ENCODE results near the gene DDX11.
"Not testable (repeated sequence)": the region's sequence is repeated elsewhere in the genome, so short reads cannot be mapped to it uniquely, and the experiment has no call there.

Gene DDX11

GRCh38 chr12:31122481-31122880 lies 48.8 kb downstream of the DDX11 start:
- TF ChIP-seq, protein P1, sequence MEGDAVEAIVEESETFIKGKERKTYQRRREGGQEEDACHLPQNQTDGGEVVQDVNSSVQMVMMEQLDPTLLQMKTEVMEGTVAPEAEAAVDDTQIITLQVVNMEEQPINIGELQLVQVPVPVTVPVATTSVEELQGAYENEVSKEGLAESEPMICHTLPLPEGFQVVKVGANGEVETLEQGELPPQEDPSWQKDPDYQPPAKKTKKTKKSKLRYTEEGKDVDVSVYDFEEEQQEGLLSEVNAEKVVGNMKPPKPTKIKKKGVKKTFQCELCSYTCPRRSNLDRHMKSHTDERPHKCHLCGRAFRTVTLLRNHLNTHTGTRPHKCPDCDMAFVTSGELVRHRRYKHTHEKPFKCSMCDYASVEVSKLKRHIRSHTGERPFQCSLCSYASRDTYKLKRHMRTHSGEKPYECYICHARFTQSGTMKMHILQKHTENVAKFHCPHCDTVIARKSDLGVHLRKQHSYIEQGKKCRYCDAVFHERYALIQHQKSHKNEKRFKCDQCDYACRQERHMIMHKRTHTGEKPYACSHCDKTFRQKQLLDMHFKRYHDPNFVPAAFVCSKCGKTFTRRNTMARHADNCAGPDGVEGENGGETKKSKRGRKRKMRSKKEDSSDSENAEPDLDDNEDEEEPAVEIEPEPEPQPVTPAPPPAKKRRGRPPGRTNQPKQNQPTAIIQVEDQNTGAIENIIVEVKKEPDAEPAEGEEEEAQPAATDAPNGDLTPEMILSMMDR (IDR thresholded peaks at IDR 0.05; ENCODE audit: borderline replicate concordance, control extremely low read depth, extremely low read depth, insufficient read depth, missing control alignments) = no peak
- in situ Hi-C loops (cut with MboI; ENCODE audit: low sequenced_read_pairs, unreplicated experiment) = loop anchor here (25.0 kb wide), 1 partner anchor 115 kb away; no protein-coding TSS in a partner anchor
- DNase-seq (ENCODE audit: low spot score) = no peak

DNA sequence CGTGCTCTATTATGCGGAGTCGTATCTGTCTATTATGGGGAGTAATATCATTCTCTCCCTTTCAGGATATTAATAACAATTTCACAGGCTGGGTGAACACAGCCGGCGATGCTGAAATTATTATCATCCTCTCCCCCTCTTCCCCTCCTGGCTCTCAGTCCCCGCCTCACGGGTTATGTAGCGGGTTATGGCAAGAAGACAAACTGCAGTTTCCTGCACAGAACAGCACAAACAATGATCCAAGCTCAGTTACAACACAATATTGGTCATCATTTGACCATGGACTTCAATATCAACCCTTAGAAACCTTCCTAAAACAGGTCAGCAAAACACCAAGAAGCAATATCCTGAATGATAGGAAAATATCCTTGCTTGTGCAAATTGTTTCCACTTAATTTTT lies 50.5 kb downstream of the DDX11 start:
- in situ Hi-C loops (cut with MboI; ENCODE audit: low sequenced_read_pairs, unreplicated experiment) = loop anchor here (25.0 kb wide), 1 partner anchor 113 kb away; no protein-coding TSS in a partner anchor
- DNase-seq (ENCODE audit: low spot score) = not testable (repeated sequence)

- DNase-seq (ENCODE audit: low spot score); in situ Hi-C loops (cut with MboI; ENCODE audit: low sequenced_read_pairs, unreplicated experiment): not testable (repeated sequence)
Observed at GRCh38 chr12:31125171-31125570, 51.5 kb downstream of the DDX11 start.

GRCh38 chr12:31127209-31127848 lies 53.7 kb downstream of the DDX11 start:
- DNase-seq (ENCODE audit: low spot score); in situ Hi-C loops (cut with MboI; ENCODE audit: low sequenced_read_pairs, unreplicated experiment): not testable (repeated sequence)

- DNase-seq (ENCODE audit: low spot score); in situ Hi-C loops (cut with MboI; ENCODE audit: low sequenced_read_pairs, unreplicated experiment): not testable (repeated sequence)
Observed at GRCh38 chr12:31136581-31136980, 62.9 kb downstream of the DDX11 start.

DNA sequence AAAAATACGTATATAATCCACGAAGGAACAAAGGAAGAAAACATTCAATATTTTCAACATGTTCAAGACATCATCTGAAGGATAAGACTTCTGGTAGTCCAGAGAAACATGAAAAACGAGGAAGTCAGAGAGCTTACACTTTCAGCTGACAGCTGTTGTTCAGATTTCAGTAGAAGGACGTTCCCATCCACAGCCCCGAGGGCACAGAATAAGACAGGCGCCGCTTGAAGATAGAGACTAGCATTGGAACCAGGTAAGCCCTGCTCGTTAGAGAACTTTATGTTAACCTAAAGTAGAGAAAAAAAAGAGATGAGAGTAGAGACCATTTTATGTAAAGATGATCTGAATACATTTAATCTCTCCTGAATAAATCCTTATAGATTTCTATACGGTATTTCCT lies 71.1 kb downstream of the DDX11 start:
- in situ Hi-C loops (cut with MboI; ENCODE audit: low sequenced_read_pairs, unreplicated experiment); DNase-seq (ENCODE audit: low spot score): not testable (repeated sequence)

GRCh38 chr12:31145296-31145695 lies 71.6 kb downstream of the DDX11 start:
- DNase-seq (ENCODE audit: low spot score); in situ Hi-C loops (cut with MboI; ENCODE audit: low sequenced_read_pairs, unreplicated experiment): not testable (repeated sequence)

- in situ Hi-C loops (cut with MboI; ENCODE audit: low sequenced_read_pairs, unreplicated experiment); DNase-seq (ENCODE audit: low spot score): not testable (repeated sequence)
Observed at GRCh38 chr12:31147415-31147814, 73.8 kb downstream of the DDX11 start.

DNA sequence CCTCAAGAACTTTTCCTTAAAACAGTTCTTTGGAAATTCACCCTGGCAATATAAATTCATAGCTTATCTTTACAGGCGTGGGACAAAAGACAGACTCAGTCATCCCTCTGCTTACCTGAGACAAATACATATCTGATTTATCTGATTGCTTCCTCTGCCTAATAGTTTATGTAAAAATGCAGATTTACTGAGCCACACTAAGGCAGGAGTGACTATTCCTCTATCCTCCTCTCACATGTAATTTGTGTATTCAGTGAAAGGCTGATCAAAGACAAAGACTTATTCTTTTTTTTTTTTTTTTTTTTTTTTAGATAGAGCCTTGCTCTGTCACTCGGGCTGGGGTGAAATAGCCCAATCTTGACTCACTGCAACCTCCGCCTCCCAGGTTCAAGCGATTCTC lies 77.1 kb downstream of the DDX11 start:
- in situ Hi-C loops (cut with MboI; ENCODE audit: low sequenced_read_pairs, unreplicated experiment) = not testable (repeated sequence)

More for the DNA sequence above, 77.1 kb downstream of the DDX11 start:
- not testable (repeated sequence) for DNase-seq (ENCODE audit: low spot score)

Measured in GM13976 (cell line).